GM23248 (cell line): ENCODE measurements around the gene SPINT2.
"Not testable (repeated sequence)": the region's sequence is repeated elsewhere in the genome, so short reads cannot be mapped to it uniquely, and the experiment has no call there.

Source experiments
- EZH2 ChIP-seq: fragments of 200-600 bp; sonication (generic); IDR thresholded peaks from 2 replicates; pipeline ENCODE4 v1.6.1; 2018; ENCODE audit warnings: antibody characterized with exemption, mild to moderate bottlenecking; ENCODE audit not compliant: insufficient read depth, poor library complexity, severe bottlenecking
- EZH2phosphoT487 ChIP-seq: fragments of 200-600 bp; sonication (generic); IDR thresholded peaks from 2 replicates; pipeline ENCODE4 v1.6.1; 2018; ENCODE audit warnings: antibody characterized with exemption, moderate library complexity, mild to moderate bottlenecking, low read depth; ENCODE audit not compliant: insufficient read depth

- not testable (repeated sequence) for TF ChIP-seq EZH2, EZH2phosphoT487
Measured at GRCh38 chr19:38224863-38225218, 39.5 kb upstream of the SPINT2 start.
